HFFc6 (cell line): ENCODE data around the gene GUCY1A2. TPM values are rescaled to one million over a fixed set of nuclear protein-coding genes. Genes with fewer than 3 reads are reported as not detected.

Experiments used
- DNase-seq: peaks from one replicate; pipeline ENCODE4 v3.0.0-alpha.2; 2018
- H3K27ac Mint-ChIP-seq: 2 replicates; pipeline ENCODE4 v1.8.0; 2020; ENCODE audit warnings: mild to moderate bottlenecking, mixed read lengths
- H3K27me3 Mint-ChIP-seq: 2 replicates; pipeline ENCODE4 v1.8.0; 2021; ENCODE audit warnings: mild to moderate bottlenecking, moderate library complexity, mixed read lengths; ENCODE audit not compliant: insufficient read depth
- H3K36me3 Mint-ChIP-seq: 2 replicates; pipeline ENCODE4 v1.8.0; 2021; ENCODE audit warnings: low read depth, mixed read lengths
- H3K4me1 Mint-ChIP-seq: 2 replicates; pipeline ENCODE4 v1.8.0; 2020; ENCODE audit warnings: low read depth, mixed read lengths
- H3K4me3 Mint-ChIP-seq: 2 replicates; pipeline ENCODE4 v1.8.0; 2020; ENCODE audit warnings: mild to moderate bottlenecking, moderate library complexity, mixed read lengths
- H3K9me3 Mint-ChIP-seq: 2 replicates; pipeline ENCODE4 v1.8.0; 2020; ENCODE audit warnings: mild to moderate bottlenecking, mixed read lengths
- CTCF ChIP-seq: fragments of 200-600 bp; sonication (generic); IDR thresholded peaks from 2 replicates; pipeline ENCODE4 v1.5.0; 2021; ENCODE audit warnings: antibody characterized with exemption, mild to moderate bottlenecking
- total RNA-seq, 6 experiments: library from RNA; stranded (reverse); fragmentation: NEBNext Ultra II Directional; extraction: Animal tissue kit (Norgen Biotek cat#: 25700); gene quantifications; 2 replicates in 1 of 6; 3 replicates in 5 of 6; pipeline ENCODE4 v1.2.3, GENCODE V29; 2021

GUCY1A2 gene
- total RNA-seq, 6 experiments from 2014 or later: 0.05 to 0.21 (median 0.10) TPM; not detected in 1

GRCh38 chr11:106694501-106694900 lies 323.8 kb downstream of the GUCY1A2 start:
- no peak overlapping the region for H3K4me3 Mint-ChIP-seq
- no peak for TF ChIP-seq CTCF
- no peaks in the 10 kb centered on the region for H3K27me3 Mint-ChIP-seq
- no peaks in the 10 kb centered on the region for H3K36me3 Mint-ChIP-seq
- peaks cover 8% of the 10 kb centered on the region; the same call in 1 of the 2 replicates for H3K4me1 Mint-ChIP-seq
- no peak overlapping the region for H3K27ac Mint-ChIP-seq
- H3K9me3 Mint-ChIP-seq: no peaks in the 10 kb centered on the region
- DNase-seq: no peak

- no peaks in the 10 kb centered on the region for H3K27me3 Mint-ChIP-seq
- H3K9me3 Mint-ChIP-seq: no peaks in the 10 kb centered on the region
- peaks cover 8% of the 10 kb centered on the region; the same call in 1 of the 2 replicates for H3K4me1 Mint-ChIP-seq
- H3K4me3 Mint-ChIP-seq: no peak overlapping the region
- no peak for TF ChIP-seq CTCF
- no peaks in the 10 kb centered on the region for H3K36me3 Mint-ChIP-seq
- DNase-seq: no peak
- H3K27ac Mint-ChIP-seq: no peak overlapping the region
Observed at GRCh38 chr11:106691807-106692365, 326.4 kb downstream of the GUCY1A2 start.

- DNase-seq: no peak
- Mint-ChIP-seq H3K36me3 (no peaks in the 10 kb centered on the region), H3K4me1 (peaks cover 8% of the 10 kb centered on the region; the same call in 1 of the 2 replicates)
Observed at GRCh38 chr11:106690923-106691322, 327.4 kb downstream of the GUCY1A2 start.

GRCh38 chr11:106684944-106685343 lies 333.3 kb downstream of the GUCY1A2 start:
- no peaks in the 10 kb centered on the region for H3K36me3 Mint-ChIP-seq
- H3K4me1 Mint-ChIP-seq: no peaks in the 10 kb centered on the region; the same call in 1 of the 2 replicates
- H3K4me3 Mint-ChIP-seq: no peak overlapping the region

More at GRCh38 chr11:106690923-106691322, 327.4 kb downstream of the GUCY1A2 start:
- H3K27me3 Mint-ChIP-seq: no peaks in the 10 kb centered on the region
- H3K27ac Mint-ChIP-seq: no peak overlapping the region
- TF ChIP-seq CTCF: no peak
- no peaks in the 10 kb centered on the region for H3K9me3 Mint-ChIP-seq
- no peak overlapping the region for H3K4me3 Mint-ChIP-seq

GRCh38 chr11:106683435-106683834 lies 334.8 kb downstream of the GUCY1A2 start:
- Mint-ChIP-seq H3K4me1 (no peaks in the 10 kb centered on the region; the same call in 1 of the 2 replicates), H3K4me3 (no peak overlapping the region)
- DNase-seq: no peak

More at GRCh38 chr11:106684944-106685343, 333.3 kb downstream of the GUCY1A2 start:
- no peaks in the 10 kb centered on the region; the same call in 1 of the 2 replicates for H3K9me3 Mint-ChIP-seq
- DNase-seq: no peak
- H3K27me3 Mint-ChIP-seq: no peaks in the 10 kb centered on the region
- TF ChIP-seq CTCF: no peak
- no peak overlapping the region for H3K27ac Mint-ChIP-seq

More at GRCh38 chr11:106683435-106683834, 334.8 kb downstream of the GUCY1A2 start:
- no peaks in the 10 kb centered on the region; the same call in 1 of the 2 replicates for H3K9me3 Mint-ChIP-seq
- H3K27ac Mint-ChIP-seq: no peak overlapping the region
- no peaks in the 10 kb centered on the region for H3K36me3 Mint-ChIP-seq
- no peak for TF ChIP-seq CTCF
- H3K27me3 Mint-ChIP-seq: no peaks in the 10 kb centered on the region
